ENCODE measurements around the gene ZMYND8.

ZMYND8 gene

DNA sequence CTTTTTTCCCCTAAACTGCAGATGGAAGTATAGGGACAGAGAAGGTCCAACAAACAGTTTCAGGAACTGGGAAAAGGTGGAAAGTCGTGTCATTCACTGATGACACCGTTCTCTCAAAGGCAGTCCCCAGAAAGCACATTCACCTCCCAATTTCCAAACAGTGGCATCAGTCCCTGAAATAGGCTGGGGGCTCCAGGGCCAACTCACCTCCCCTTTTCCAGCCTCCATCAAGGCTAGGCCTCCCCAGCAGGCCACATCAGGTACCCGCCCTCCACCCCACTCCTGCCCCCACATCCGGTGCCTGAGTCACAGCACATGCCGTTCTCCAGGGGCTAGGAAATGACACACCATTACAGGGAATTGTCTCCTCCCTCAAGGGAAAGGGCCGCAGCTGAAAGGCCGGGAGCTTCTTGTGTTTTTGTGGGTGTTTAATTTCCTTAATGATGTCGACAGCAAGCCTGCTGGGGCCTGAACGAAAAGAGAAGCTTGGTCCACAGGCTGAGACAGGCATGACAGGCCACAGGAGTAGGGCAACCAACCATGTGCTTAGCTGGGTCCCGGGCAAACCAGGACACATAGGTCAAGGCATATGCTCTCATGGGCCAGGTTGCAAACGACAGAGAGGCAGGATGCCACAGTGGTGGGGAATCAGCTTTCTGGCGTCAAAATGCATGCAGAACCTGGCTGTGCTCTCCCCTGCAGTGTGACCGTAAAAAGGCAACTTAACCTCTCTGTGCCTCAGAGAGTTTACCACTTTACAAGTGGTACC lies 39.2 kb downstream of the ZMYND8 start:
- no peak for TF ChIP-seq CTCF (IDR thresholded peaks at IDR 0.05; ENCODE audit: borderline replicate concordance, insufficient read depth, low read depth, low read length)
- H3K4me3 ChIP-seq (ENCODE audit: low read depth, low read length): no peak overlapping the region

DNA sequence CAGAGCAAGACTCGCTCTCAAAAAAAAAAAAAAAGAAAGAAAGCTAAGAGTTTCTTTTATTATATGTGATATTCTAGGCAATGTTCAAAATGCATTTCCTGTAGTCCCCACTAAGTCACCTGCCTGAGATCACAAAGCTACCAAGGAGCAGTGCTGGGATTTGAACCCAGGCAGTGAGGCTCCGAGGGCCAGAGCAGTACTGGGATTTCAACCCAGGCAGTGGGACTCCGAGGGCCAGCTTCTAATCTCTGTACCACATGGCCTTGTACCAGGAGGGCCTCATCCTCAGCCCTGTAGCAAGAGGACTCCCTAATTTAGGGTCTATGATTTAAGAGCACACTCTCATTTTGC lies 39.7 kb downstream of the ZMYND8 start:
- no peak for TF ChIP-seq CTCF (IDR thresholded peaks at IDR 0.05; ENCODE audit: borderline replicate concordance, insufficient read depth, low read depth, low read length)

GRCh38 chr20:47315339-47316056 lies 41.0 kb downstream of the ZMYND8 start:
- no peak overlapping the region for H3K4me3 ChIP-seq (ENCODE audit: low read depth, low read length)
- TF ChIP-seq CTCF (IDR thresholded peaks at IDR 0.05; ENCODE audit: borderline replicate concordance, insufficient read depth, low read depth, low read length): no peak

More for the DNA sequence above, 39.7 kb downstream of the ZMYND8 start:
- no peak overlapping the region for H3K4me3 ChIP-seq (ENCODE audit: low read depth, low read length)

DNA sequence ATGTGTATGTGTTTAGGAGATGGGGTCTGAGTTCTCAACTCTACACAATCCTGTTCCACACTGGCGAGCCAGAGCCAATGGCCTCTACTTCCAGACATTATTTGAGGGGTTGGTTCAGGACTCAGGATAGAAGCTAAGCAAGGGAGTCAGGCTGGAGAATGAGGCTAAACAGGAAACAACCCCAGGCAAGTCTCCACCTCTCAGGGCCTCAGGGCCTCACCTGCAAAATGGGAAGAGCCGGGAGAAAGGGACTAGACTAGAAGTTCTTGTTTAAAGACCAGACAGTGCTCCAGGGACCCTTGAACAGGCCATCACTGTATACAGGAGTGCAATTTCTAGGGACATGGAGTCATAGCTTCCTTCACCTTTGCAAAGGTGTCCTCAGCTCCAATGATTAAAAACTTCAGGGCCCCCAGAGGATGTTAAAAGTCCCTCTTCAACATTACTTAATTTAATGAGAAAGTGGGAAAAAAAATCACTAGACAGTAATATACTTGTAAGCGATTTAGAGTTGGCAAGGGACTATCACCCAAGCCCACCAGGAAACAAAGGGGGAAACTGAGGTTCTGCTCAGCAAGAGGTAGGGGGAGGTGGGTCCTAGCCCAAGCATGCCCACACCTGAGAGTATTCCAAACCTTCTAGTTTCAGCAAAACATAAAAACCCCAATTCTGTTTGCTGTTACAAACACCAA lies 41.7 kb downstream of the ZMYND8 start:
- H3K4me3 ChIP-seq (ENCODE audit: low read depth, low read length): no peak overlapping the region

DNA sequence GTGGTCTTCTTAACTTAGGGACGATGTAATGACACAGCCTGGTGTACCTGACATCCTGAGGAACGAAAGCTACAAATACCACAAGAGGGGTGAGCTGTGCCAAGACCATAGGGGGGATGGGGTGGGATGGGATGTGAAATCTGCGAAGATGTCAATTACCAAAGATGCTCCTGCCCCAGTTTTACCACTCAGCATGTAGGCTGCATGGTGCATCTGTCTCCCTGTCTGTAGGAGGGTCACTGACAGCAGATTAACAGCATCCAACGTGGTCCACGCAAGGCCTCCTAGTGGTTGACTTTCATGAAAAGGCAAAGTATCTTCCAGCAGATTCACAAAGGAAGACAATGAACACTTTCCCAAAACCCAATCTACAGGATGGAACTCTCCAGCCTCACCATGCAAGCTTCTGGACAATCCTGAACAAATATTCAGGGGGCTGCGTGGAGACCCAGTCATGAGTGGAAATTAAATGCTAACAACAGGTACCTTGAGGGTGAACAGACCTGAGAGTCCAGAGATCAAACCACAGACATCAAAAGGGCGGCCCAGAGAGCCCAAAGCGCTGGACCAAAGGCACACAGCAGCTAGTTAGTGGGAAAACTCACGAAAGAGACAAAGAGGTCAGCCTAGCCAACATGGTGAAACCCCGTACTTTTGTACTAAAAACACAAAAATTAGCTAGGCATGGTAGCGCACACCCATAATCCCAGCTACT lies 44.4 kb downstream of the ZMYND8 start:
- no peak for TF ChIP-seq CTCF (IDR thresholded peaks at IDR 0.05; ENCODE audit: borderline replicate concordance, insufficient read depth, low read depth, low read length)
- no peak overlapping the region for H3K4me3 ChIP-seq (ENCODE audit: low read depth, low read length)

More for the DNA sequence above, 41.7 kb downstream of the ZMYND8 start:
- TF ChIP-seq CTCF (IDR thresholded peaks at IDR 0.05; ENCODE audit: borderline replicate concordance, insufficient read depth, low read depth, low read length): no peak

GRCh38 chr20:47311211-47311610 lies 45.3 kb downstream of the ZMYND8 start:
- no peak for TF ChIP-seq CTCF (IDR thresholded peaks at IDR 0.05; ENCODE audit: borderline replicate concordance, insufficient read depth, low read depth, low read length)
- no peak overlapping the region for H3K4me3 ChIP-seq (ENCODE audit: low read depth, low read length)

Data from GM12875 (cell line).